ENCODE results near the gene C2CD2L.

- peak; percentile 74 for TF ChIP-seq CTCF (conservative IDR thresholded peaks at IDR 0.05)
- no peak for TF ChIP-seq EZH2 (IDR thresholded peaks at IDR 0.05; ENCODE audit: low read depth)
These were observed 6.7 kb upstream of the C2CD2L start for GRCh38 chr11:119100246-119100970.

All from PC-9 (cell line).